Left ventricle myocardium inferior (tissue), 1 donor: ENCODE measurements around the gene P4HTM. TPM values are rescaled to one million over a fixed set of nuclear protein-coding genes. Genes with fewer than 3 reads are reported as not detected.

Source experiments
- DNase-seq: peaks from one replicate; pipeline ENCODE4 v3.0.0-alpha.2; 2020
- H3K27ac ChIP-seq: fragments of 200-600 bp; replicated peaks from 2 replicates; pipeline ENCODE4 v1.8.0; 2021
- H3K27me3 ChIP-seq: fragments of 200-600 bp; 2 replicates; pipeline ENCODE4 v1.8.0; 2021; ENCODE audit warnings: low read depth
- H3K36me3 ChIP-seq: fragments of 200-600 bp; 2 replicates; pipeline ENCODE4 v1.8.0; 2021
- H3K4me1 ChIP-seq: fragments of 200-600 bp; 2 replicates; pipeline ENCODE4 v1.8.0; 2021
- H3K4me3 ChIP-seq: fragments of 200-600 bp; 2 replicates; pipeline ENCODE4 v1.8.0; 2021; ENCODE audit warnings: mild to moderate bottlenecking, moderate library complexity
- H3K9me3 ChIP-seq: fragments of 200-600 bp; replicated peaks from 2 replicates; pipeline ENCODE4 v1.8.0; 2021
- intact Hi-C: fragments of 100-400 bp; cut with micrococcal nuclease; formaldehyde crosslinking; loops from one replicate; pipeline ENCODE4 v1.11.0; 2022
- total RNA-seq: library from RNA; stranded (reverse); fragmentation: NEBNext Ultra II Directional; extraction: Animal tissue kit (Norgen Biotek cat#: 25700); gene quantifications from one replicate; pipeline ENCODE4 v1.2.1, GENCODE V29; 2021
- TF ChIP-seq, protein P1 (sequence below): fragments of 200-600 bp; IDR thresholded peaks from 2 replicates; pipeline ENCODE4 v1.8.0; 2021; ENCODE audit warnings: antibody characterized with exemption, mild to moderate bottlenecking, borderline replicate concordance
- donor health status: DM: no; HTN: yes; CAD: no; lungs with severe emphysema.

P4HTM gene
- total RNA-seq, 1 donor from 2014 or later = 28.9 TPM

- intact Hi-C loops = no loop called here
- peaks cover 78% of the 10 kb centered on the region for H3K4me1 ChIP-seq
- H3K27ac ChIP-seq = peak overlapping the region; percentile 98
- H3K4me3 ChIP-seq = peak overlapping the region; percentile 86
- TF ChIP-seq, protein P1, sequence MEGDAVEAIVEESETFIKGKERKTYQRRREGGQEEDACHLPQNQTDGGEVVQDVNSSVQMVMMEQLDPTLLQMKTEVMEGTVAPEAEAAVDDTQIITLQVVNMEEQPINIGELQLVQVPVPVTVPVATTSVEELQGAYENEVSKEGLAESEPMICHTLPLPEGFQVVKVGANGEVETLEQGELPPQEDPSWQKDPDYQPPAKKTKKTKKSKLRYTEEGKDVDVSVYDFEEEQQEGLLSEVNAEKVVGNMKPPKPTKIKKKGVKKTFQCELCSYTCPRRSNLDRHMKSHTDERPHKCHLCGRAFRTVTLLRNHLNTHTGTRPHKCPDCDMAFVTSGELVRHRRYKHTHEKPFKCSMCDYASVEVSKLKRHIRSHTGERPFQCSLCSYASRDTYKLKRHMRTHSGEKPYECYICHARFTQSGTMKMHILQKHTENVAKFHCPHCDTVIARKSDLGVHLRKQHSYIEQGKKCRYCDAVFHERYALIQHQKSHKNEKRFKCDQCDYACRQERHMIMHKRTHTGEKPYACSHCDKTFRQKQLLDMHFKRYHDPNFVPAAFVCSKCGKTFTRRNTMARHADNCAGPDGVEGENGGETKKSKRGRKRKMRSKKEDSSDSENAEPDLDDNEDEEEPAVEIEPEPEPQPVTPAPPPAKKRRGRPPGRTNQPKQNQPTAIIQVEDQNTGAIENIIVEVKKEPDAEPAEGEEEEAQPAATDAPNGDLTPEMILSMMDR = no peak
- H3K27me3 ChIP-seq = no peaks in the 10 kb centered on the region
- no peaks in the 10 kb centered on the region for H3K9me3 ChIP-seq
- H3K36me3 ChIP-seq = peaks cover 38% of the 10 kb centered on the region
- DNase-seq = peak; percentile 62
These were observed 30.5 kb downstream of the P4HTM start for GRCh38 chr3:49020330-49021212.

GRCh38 chr3:49021213-49021812, 31.3 kb downstream of the P4HTM start:
- peak; percentile 100 for DNase-seq
- Histone ChIP-seq H3K4me3 (peak overlapping the region; percentile 86), H3K27ac (peak overlapping the region; percentile 98), H3K27me3 (no peaks in the 10 kb centered on the region), H3K4me1 (peaks cover 86% of the 10 kb centered on the region), H3K9me3 (no peaks in the 10 kb centered on the region), H3K36me3 (peaks cover 38% of the 10 kb centered on the region)
- TF ChIP-seq, protein P1 = no peak
- intact Hi-C loops = no loop called here

- intact Hi-C loops = no loop called here
- peak within 1 kb of the TSS; percentile 86 for H3K4me3 ChIP-seq
- DNase-seq = peak; percentile 94
- TF ChIP-seq, protein P1 = peak; percentile 99
- H3K27me3 ChIP-seq = no peaks in the 10 kb centered on the region
- peaks cover 40% of the 10 kb centered on the region for H3K36me3 ChIP-seq
- peaks cover 85% of the 10 kb centered on the region for H3K4me1 ChIP-seq
- no peaks in the 10 kb centered on the region for H3K9me3 ChIP-seq
- H3K27ac ChIP-seq = peak within 1 kb of the TSS; percentile 98
These were observed 32.0 kb downstream of the P4HTM start, which contains the start of gene NDUFAF3 for GRCh38 chr3:49021813-49022687. TSS of gene NDUFAF3 (plus strand) at chr3:49022121. CDS start at chr3:49022145, 24 bp downstream.

- intact Hi-C loops = no loop called here
- Histone ChIP-seq H3K4me1 (peaks cover 81% of the 10 kb centered on the region), H3K27me3 (no peaks in the 10 kb centered on the region), H3K9me3 (no peaks in the 10 kb centered on the region), H3K4me3 (peak overlapping the region; percentile 86), H3K36me3 (peaks cover 40% of the 10 kb centered on the region), H3K27ac (peak overlapping the region; percentile 98)
- DNase-seq = no peak
- TF ChIP-seq, protein P1 = no peak
These were observed 32.7 kb downstream of the P4HTM start for GRCh38 chr3:49022688-49023171.

GRCh38 chr3:49023775-49024174, 33.7 kb downstream of the P4HTM start:
- TF ChIP-seq, protein P1 = no peak

More at GRCh38 chr3:49023775-49024174, 33.7 kb downstream of the P4HTM start:
- Histone ChIP-seq H3K36me3 (peaks cover 40% of the 10 kb centered on the region), H3K27me3 (no peaks in the 10 kb centered on the region), H3K27ac (no peak overlapping the region), H3K9me3 (no peaks in the 10 kb centered on the region), H3K4me1 (peaks cover 81% of the 10 kb centered on the region), H3K4me3 (no peak overlapping the region)
- intact Hi-C loops = no loop called here
- no peak for DNase-seq
